GM18909 (cell line): Measurements from ENCODE around the gene HAVCR1.
"Not testable (repeated sequence)": the region's sequence is repeated elsewhere in the genome, so short reads cannot be mapped to it uniquely, and the experiment has no call there.

Experiments used
- ATAC-seq: cut with Tn5 transposase; IDR thresholded peaks from one replicate; pipeline ENCODE4 v1.9.1; 2021; ENCODE audit warnings: mild to moderate bottlenecking; ENCODE audit not compliant: unreplicated experiment, poor library complexity

Gene HAVCR1

GRCh38 chr5:157059093-157059539, at the start of gene HAVCR1:
Gene HAVCR1 (minus strand): TSS chr5:157059116. CDS start chr5:157057943, 1,173 bp downstream.
- ATAC-seq, result peak; percentile 86

GRCh38 chr5:157107508-157107907, 48.6 kb upstream of the HAVCR1 start:
- no peak for ATAC-seq

- ATAC-seq, result peak; percentile 34
Observed at GRCh38 chr5:157106630-157107461, 47.9 kb upstream of the HAVCR1 start.

GRCh38 chr5:157100140-157100679, 41.3 kb upstream of the HAVCR1 start:
- ATAC-seq, result no peak

- ATAC-seq, result peak; percentile 79
Observed at GRCh38 chr5:157088342-157088990, 29.6 kb upstream of the HAVCR1 start.

GRCh38 chr5:157086751-157087359, 27.9 kb upstream of the HAVCR1 start:
- ATAC-seq, result no peak

GRCh38 chr5:157085930-157086329, 27.0 kb upstream of the HAVCR1 start:
- no peak for ATAC-seq

- no peak for ATAC-seq
Observed at GRCh38 chr5:157080286-157080685, 21.4 kb upstream of the HAVCR1 start.

- ATAC-seq, result no peak
Observed at GRCh38 chr5:157076558-157076957, 17.6 kb upstream of the HAVCR1 start.

GRCh38 chr5:157072508-157072907, 13.6 kb upstream of the HAVCR1 start:
- ATAC-seq, result no peak

- ATAC-seq, result no peak
Observed at GRCh38 chr5:157069949-157070348, 11.0 kb upstream of the HAVCR1 start.

GRCh38 chr5:157068785-157069184, 9.9 kb upstream of the HAVCR1 start:
- ATAC-seq, result no peak

GRCh38 chr5:157068339-157068738, 9.4 kb upstream of the HAVCR1 start:
- ATAC-seq, result no peak

- ATAC-seq, result no peak
Observed at GRCh38 chr5:157067005-157067404, 8.1 kb upstream of the HAVCR1 start.

- ATAC-seq, result no peak
Observed at GRCh38 chr5:157066080-157066479, 7.2 kb upstream of the HAVCR1 start.

GRCh38 chr5:157063776-157064430, 5.0 kb upstream of the HAVCR1 start:
- no peak for ATAC-seq

GRCh38 chr5:157059891-157060290, 975 bp upstream of the HAVCR1 start:
- no peak for ATAC-seq

GRCh38 chr5:157057459-157058370, 1.2 kb downstream of the HAVCR1 start:
- ATAC-seq, result no peak

GRCh38 chr5:157056848-157057247, 2.1 kb downstream of the HAVCR1 start:
- ATAC-seq, result not testable (repeated sequence)
